Cerebellar cortex (tissue), 1 donor: ENCODE results near the gene OR51B6.
"Not testable (repeated sequence)": the region's sequence is repeated elsewhere in the genome, so short reads cannot be mapped to it uniquely, and the experiment has no call there.

Source experiments
- DNase-seq: peaks from one replicate; pipeline ENCODE4 v3.0.0-alpha.2; 2015; ENCODE audit warnings: low spot score

Gene OR51B6

GRCh38 chr11:5351208-5351607 is at the start of gene OR51B6:
Gene OR51B6 (plus strand): TSS chr11:5351508. CDS start chr11:5351508, 0 bp downstream.
- DNase-seq: no peak

GRCh38 chr11:5301846-5302245 is 49.5 kb upstream of the OR51B6 start, which contains the start of gene OR51B4:
Gene OR51B4 (minus strand): TSS chr11:5301946. CDS start chr11:5301946, 0 bp downstream.
- no peak for DNase-seq

- DNase-seq: peak; percentile 39
Measured at GRCh38 chr11:5303626-5304025, 47.7 kb upstream of the OR51B6 start.

GRCh38 chr11:5304046-5304445 is 47.3 kb upstream of the OR51B6 start:
- DNase-seq: no peak

- no peak for DNase-seq
Measured at GRCh38 chr11:5307256-5308019, 43.9 kb upstream of the OR51B6 start.

- no peak for DNase-seq
Measured at GRCh38 chr11:5310423-5310822, 40.9 kb upstream of the OR51B6 start.

- not testable (repeated sequence) for DNase-seq
Measured at GRCh38 chr11:5313326-5314023, 37.8 kb upstream of the OR51B6 start.

GRCh38 chr11:5317292-5317691 is 34.0 kb upstream of the OR51B6 start:
- DNase-seq: no peak

GRCh38 chr11:5324197-5324596 is 27.1 kb upstream of the OR51B6 start, which contains the start of gene OR51B2:
Gene OR51B2 (minus strand): TSS chr11:5324297. CDS start chr11:5324297, 0 bp downstream.
- no peak for DNase-seq

GRCh38 chr11:5335170-5335569 is 16.1 kb upstream of the OR51B6 start:
- no peak for DNase-seq

GRCh38 chr11:5336331-5336730 is 15.0 kb upstream of the OR51B6 start:
- no peak for DNase-seq

- DNase-seq: not testable (repeated sequence)
Measured at GRCh38 chr11:5337253-5337652, 14.1 kb upstream of the OR51B6 start.

GRCh38 chr11:5339771-5340322 is 11.5 kb upstream of the OR51B6 start:
- no peak for DNase-seq

GRCh38 chr11:5343474-5344335 is 7.6 kb upstream of the OR51B6 start, which contains the start of gene OR51B5:
Gene OR51B5 (minus strand): TSS chr11:5343524. CDS start chr11:5343524, 0 bp downstream.
- DNase-seq: no peak

GRCh38 chr11:5345831-5346230 is 5.5 kb upstream of the OR51B6 start:
- DNase-seq: no peak

- DNase-seq: no peak
Measured at GRCh38 chr11:5348551-5349194, 2.6 kb upstream of the OR51B6 start.

- DNase-seq: no peak
Measured at GRCh38 chr11:5349550-5349949, 1.8 kb upstream of the OR51B6 start.

GRCh38 chr11:5356031-5356430 is 4.7 kb downstream of the OR51B6 start:
- not testable (repeated sequence) for DNase-seq

- DNase-seq: no peak
Measured at GRCh38 chr11:5362017-5362625, 10.8 kb downstream of the OR51B6 start.

- DNase-seq: no peak
Measured at GRCh38 chr11:5363679-5364078, 12.4 kb downstream of the OR51B6 start.

GRCh38 chr11:5364214-5364613 is 12.9 kb downstream of the OR51B6 start:
- no peak for DNase-seq
